Measurements from ENCODE around the gene ERC2.

Gene ERC2

GRCh38 chr3:56459104-56459496 lies 9.2 kb downstream of the ERC2 start:
- Histone ChIP-seq H3K9ac (no peak overlapping the region), H3K36me3 (ENCODE audit: control insufficient read depth, insufficient read depth, low read length) (no peaks in the 10 kb centered on the region), H3K4me3 (ENCODE audit: low read depth, low read length) (no peak overlapping the region), H2AFZ (no peak overlapping the region), H3K4me1 (no peaks in the 10 kb centered on the region), H3K9me3 (ENCODE audit: control insufficient read depth, low read length) (no peaks in the 10 kb centered on the region), H3K27me3 (ENCODE audit: control insufficient read depth, insufficient read depth, low read length) (no peaks in the 10 kb centered on the region), H3K27ac (no peak overlapping the region), H3K4me2 (ENCODE audit: low read length) (no peak overlapping the region), H3K79me2 (no peaks in the 10 kb centered on the region)
- no peak for TF ChIP-seq CTCF (IDR thresholded peaks at IDR 0.05)

- H3K9me3 ChIP-seq (ENCODE audit: control insufficient read depth, low read length), result no peaks in the 10 kb centered on the region
- no peaks in the 10 kb centered on the region for H3K27me3 ChIP-seq (ENCODE audit: control insufficient read depth, insufficient read depth, low read length)
- H3K4me2 ChIP-seq (ENCODE audit: low read length), result no peak overlapping the region
- no peak overlapping the region for H3K4me3 ChIP-seq (ENCODE audit: low read depth, low read length)
- no peak overlapping the region for H3K27ac ChIP-seq
- H3K4me1 ChIP-seq, result no peaks in the 10 kb centered on the region
- no peak for TF ChIP-seq CTCF (IDR thresholded peaks at IDR 0.05)
- no peak overlapping the region for H3K9ac ChIP-seq
- H3K36me3 ChIP-seq (ENCODE audit: control insufficient read depth, insufficient read depth, low read length), result no peaks in the 10 kb centered on the region
- H2AFZ ChIP-seq, result no peak overlapping the region
- H3K79me2 ChIP-seq, result no peaks in the 10 kb centered on the region
Observed at GRCh38 chr3:56458496-56459103, 9.7 kb downstream of the ERC2 start.

- Histone ChIP-seq H3K27ac (no peak overlapping the region), H3K79me2 (no peaks in the 10 kb centered on the region), H3K9ac (no peak overlapping the region), H3K4me2 (ENCODE audit: low read length) (no peak overlapping the region), H3K4me3 (ENCODE audit: low read depth, low read length) (no peak overlapping the region), H3K4me1 (no peaks in the 10 kb centered on the region), H3K36me3 (ENCODE audit: control insufficient read depth, insufficient read depth, low read length) (no peaks in the 10 kb centered on the region), H2AFZ (no peak overlapping the region), H3K9me3 (ENCODE audit: control insufficient read depth, low read length) (no peaks in the 10 kb centered on the region), H3K27me3 (ENCODE audit: control insufficient read depth, insufficient read depth, low read length) (no peaks in the 10 kb centered on the region)
- TF ChIP-seq CTCF (IDR thresholded peaks at IDR 0.05), result no peak
Observed at GRCh38 chr3:56456117-56456516, 12.2 kb downstream of the ERC2 start.

- TF ChIP-seq CTCF (IDR thresholded peaks at IDR 0.05), result no peak
- no peaks in the 10 kb centered on the region for H3K9me3 ChIP-seq (ENCODE audit: control insufficient read depth, low read length)
- no peaks in the 10 kb centered on the region for H3K79me2 ChIP-seq
- H3K4me2 ChIP-seq (ENCODE audit: low read length), result no peak overlapping the region
- H3K27ac ChIP-seq, result no peak overlapping the region
- no peak overlapping the region for H3K9ac ChIP-seq
- no peak overlapping the region for H2AFZ ChIP-seq
- no peaks in the 10 kb centered on the region for H3K36me3 ChIP-seq (ENCODE audit: control insufficient read depth, insufficient read depth, low read length)
- H3K27me3 ChIP-seq (ENCODE audit: control insufficient read depth, insufficient read depth, low read length), result no peaks in the 10 kb centered on the region
- H3K4me3 ChIP-seq (ENCODE audit: low read depth, low read length), result no peak overlapping the region
- no peaks in the 10 kb centered on the region for H3K4me1 ChIP-seq
Observed at GRCh38 chr3:56453011-56453410, 15.3 kb downstream of the ERC2 start.

- TF ChIP-seq CTCF (IDR thresholded peaks at IDR 0.05), result no peak
Observed at GRCh38 chr3:56452085-56452484, 16.2 kb downstream of the ERC2 start.

More at GRCh38 chr3:56452085-56452484, 16.2 kb downstream of the ERC2 start:
- Histone ChIP-seq H3K9ac (no peak overlapping the region), H3K79me2 (no peaks in the 10 kb centered on the region), H3K27ac (no peak overlapping the region), H3K4me2 (ENCODE audit: low read length) (no peak overlapping the region), H3K4me1 (no peaks in the 10 kb centered on the region), H3K4me3 (ENCODE audit: low read depth, low read length) (no peak overlapping the region), H3K27me3 (ENCODE audit: control insufficient read depth, insufficient read depth, low read length) (no peaks in the 10 kb centered on the region), H2AFZ (no peak overlapping the region), H3K36me3 (ENCODE audit: control insufficient read depth, insufficient read depth, low read length) (no peaks in the 10 kb centered on the region), H3K9me3 (ENCODE audit: control insufficient read depth, low read length) (no peaks in the 10 kb centered on the region)
